Measurements from ENCODE around the gene MX2.

- TF ChIP-seq POLR2A (IDR thresholded peaks at IDR 0.05), result no peak
- no peak for TF ChIP-seq CTCF (IDR thresholded peaks at IDR 0.05)
These were observed 81.7 kb downstream of the MX2 start for GRCh38 chr21:41443562-41443961.
